NCI-H1694 treated with DMSO at 0.1 percent for 48 hours (cell line): ENCODE data around the gene CWC27.

Experiments
- DNase-seq: peaks from one replicate; lab custom pipeline; 2025; lab: John Stamatoyannopoulos, UW

CWC27 gene

DNA sequence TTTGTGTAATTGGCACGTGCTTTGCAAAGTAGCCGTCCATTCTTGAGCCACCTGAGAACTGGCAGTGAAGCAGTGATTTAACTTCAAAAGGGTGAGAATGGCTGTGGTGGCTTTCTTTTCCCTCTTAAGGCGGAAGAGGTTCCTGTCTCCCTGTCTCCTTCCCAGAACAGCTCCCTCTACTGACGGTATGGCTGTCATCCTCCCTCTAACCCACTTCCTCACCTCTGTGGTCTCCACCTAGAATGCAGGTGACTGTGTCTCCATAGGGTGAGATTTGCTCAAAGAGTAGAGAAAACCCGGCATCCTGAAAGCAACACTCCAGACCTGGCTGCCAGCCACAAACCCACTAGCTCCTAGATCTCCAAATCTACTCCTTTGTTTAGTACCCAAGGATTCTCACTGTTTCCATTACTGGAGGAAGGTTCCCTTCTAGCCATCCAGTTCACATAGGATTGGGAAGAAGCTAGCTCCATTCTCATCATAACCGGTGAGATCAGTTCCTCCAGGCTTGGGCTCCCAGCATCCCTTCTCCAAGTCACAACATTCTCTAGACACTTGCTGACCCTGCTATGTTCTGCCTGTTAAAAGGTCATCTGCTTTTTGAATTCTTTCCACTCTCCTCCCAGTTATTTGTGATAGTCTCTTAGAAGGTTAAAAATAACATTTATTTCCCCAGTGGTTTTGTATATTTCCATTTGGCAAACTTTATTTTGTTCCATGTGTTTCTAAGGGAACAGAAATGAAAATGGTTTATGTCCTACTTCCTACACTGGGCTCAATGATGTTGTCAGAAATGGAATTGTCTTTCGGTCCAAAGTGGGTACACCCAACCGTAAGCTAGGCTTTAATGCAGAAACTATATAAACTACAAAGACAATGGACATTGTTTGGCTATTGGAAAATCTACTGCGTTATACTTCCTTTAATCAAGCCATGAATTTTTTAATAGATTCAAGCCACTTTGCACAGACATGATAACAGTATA, 269.4 kb downstream of the CWC27 start:
- DNase-seq: no peak

DNA sequence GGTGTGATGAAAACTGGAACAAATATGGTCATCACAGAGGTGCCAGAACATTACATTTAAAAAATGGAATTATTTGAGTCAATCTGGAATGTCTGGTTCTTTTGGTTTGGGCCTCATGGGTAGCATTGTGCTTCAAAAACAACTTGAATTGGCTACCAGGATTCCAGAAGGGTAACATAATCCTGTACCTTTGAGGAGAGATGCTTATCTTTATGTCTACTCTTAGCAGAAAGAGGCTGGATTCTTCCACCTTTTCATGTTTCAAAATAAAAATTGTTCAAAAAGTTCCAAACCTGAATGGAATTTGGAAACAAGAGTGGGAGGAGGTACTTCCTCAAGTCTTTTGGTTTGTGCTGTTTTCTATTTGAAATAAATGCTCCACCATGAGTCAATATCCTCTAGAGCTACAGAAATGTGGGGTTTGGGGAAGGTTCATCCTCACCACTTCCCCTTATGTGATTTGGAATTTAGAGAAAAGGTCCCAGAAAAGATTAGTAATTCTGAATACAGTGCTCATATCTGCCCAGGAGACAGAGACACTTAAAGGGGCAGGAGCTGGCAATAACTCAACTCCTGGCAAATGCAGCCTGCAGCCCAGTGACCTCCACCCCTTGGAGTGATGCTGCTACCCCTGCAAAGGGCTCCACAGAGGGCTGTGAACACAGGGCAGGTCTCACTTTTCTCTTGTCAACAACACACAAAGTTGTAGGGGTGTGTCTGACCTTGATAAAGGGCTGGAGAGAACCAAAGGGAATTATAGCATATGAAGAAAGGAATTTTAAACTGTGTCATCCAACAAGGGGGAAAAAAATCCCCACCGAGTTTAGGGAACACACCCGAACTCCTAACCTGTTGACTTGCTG, 272.8 kb downstream of the CWC27 start:
- no peak for DNase-seq

DNA sequence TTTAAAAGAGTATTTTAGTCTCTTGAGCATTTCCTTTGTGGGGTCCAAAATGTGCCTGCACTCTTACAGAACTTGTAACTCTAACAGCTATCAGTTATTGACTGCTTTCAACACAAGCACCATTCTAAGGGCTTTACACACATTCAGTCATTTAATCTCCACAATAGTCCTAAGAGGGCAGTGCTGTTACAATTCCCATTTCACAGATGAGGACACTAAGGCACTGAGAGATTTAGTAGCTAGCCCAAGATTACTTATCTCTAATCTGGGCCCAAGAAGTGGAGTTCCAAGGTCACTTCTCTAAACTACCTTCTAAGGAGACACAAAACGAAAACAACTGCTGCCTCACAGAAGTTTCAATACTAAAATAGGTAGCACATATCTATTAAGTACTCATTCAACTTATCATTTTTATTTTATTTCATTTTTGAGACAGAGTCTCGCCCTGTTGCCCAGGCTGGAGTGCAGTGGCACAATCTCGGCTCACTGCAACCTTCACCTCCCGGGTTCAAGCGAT, 275.2 kb downstream of the CWC27 start:
- no peak for DNase-seq

DNA sequence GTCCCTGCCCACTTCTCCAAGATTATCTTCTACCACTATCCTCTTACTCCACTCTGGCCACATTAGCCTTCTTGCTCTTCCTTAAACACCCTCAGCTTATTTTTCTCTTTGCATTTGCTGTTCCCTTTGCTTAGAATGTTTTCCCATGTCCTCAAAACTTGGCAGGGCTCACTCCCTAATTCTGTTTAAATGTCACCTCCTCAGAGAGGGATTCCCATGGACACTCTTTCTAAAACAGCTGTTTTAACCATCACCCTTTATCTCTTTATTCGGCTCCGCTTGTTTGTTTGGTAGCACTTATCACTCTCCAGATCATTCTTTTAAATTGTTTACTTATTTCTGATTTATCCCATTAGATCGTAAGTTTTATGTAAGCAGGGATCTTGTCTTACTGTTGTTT, 278.5 kb downstream of the CWC27 start:
- no peak for DNase-seq

DNA sequence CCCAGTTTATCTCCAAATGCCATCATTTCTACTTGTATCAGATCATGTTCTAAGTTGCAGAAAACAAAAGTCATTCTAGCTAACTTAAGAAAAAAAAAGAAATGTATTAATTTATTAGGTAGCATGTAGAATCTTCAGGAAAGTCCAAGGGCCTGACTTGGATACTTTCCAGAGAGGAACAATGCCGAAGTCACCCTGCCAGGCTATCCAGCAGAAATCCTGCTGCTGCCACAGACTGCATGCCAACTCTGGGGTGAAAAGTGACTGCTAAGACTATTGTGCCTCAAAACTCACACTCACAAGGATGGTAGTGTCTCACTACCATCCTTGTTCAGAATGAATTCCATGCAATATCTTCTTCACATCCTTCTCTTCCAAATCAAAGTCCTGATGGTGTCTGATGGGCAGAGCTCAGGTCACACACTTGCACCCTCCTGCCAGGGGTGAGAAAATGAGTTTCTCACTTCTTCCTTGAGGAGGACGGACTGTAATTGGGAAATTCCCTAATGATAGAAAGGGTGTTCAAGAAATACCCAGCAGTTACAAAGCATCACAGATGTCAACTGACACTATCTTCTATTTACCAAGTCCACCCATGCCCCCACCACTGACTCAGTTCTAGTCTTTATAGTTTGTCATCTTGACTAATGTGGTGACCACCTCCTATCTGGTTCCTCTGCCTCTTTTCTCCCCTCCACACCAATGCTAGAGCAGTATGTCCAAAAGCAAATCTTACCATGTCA, 279.4 kb downstream of the CWC27 start:
- no peak for DNase-seq

DNA sequence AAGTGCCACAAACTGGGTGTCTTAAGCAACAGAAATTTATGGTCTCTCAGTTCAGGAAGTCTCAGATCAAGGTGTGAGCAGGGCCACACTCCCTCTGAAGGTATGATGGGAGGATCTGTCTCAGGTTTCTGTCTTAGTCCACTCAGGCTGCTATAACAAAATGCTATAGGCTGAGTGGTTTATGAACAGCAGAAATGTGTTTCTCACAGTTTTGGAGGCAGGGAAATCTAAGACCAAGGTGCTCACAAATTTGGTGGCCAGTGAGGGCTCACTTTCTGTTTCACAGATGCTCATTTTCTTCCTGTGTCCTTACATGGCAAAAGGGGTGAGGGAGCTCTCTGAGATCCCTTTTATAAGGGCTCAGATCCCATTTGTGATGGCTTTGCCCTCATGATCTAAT, 281.4 kb downstream of the CWC27 start:
- DNase-seq: no peak

DNA sequence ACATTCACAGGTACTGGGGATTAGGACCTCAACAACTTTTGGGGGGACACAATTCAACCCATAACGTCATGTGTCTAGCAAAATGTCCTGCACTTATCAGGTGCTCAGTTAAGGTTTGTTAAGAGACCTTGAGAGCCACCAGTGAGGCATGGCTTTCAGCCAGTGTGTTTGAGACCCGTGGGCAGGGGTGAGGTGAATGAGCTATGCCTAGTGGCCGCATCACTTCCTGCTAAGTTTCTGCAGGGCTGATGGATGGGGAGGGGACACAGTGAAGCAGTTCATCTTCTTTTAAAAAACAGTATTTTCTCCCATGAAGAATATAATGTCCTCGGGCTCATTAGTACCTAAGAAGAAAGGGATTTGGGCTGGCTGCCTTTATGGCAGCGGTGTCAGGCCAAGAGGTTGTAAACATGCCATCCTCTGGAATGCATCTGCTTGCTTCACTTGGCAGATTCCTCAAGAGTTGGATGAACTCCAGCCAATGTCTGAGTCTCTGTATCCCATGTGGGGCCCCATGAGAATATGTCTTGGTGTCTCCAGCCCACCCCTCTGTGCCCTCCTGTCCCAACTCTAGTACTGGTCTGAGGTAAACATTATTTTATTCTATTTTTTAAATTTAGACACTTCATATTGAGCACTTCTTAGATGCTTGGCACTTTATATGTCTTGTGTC, 282.2 kb downstream of the CWC27 start:
- DNase-seq: no peak

DNA sequence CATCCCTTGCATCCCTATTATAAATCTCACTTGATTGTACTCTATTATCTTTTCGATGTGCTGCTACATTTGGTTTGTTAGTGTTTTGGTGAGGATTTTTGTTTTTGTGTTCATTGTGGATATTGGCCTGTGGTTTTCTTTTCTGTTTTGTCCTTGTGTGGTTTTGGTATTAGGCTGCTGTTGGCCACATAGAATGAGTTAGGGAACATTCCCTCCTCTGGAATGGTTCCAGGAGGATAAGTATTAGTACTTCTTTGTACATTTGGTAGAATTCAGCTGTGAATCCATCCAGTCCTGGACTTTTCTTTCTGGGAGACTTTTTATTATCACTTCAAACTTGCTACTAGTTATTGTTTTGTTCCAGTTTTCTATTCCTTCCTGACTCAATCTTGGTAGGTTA, 287.2 kb downstream of the CWC27 start:
- DNase-seq: no peak

DNA sequence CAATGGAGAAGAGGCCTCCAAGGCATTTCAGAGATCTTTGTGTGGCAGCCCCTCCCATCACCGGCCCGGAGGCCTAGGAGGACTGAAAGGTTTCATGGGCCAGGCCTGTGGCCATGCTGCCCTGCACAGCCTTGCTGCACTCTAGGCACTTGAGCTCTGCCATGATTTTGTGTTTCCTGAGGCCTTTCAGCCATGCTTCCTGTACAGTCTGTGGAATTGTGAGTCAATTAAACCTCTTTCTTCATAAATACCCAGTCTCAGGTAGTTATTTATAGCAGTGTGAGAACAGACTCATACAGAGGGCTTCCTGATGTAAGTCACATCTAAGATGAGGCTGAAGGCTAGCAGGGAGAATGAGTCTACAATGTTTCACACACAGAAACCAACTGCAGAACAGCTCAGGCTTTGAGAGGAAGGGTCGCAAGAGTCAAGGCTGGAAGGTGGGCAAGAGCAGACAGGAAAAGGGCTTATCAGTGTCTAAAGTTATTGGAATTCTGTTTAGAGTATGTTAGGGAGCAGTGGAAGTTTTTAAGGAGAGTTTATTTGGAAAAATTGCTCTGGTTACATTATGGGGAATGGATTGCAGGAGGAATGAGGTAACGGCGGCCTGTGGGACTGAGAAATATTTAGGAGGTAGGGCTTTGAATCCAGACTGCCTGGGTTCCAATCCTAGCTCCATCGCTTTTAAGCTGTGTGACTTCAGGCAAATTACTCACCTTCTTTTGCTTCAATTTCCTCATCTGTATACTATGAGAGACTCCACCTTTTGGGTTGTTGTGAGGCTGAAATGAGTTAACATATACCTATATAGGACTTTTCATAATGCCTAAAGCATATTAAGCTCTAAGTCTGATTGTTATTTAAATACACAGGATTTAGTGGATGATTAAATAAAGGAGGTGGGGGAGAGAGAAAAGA, 291.2 kb downstream of the CWC27 start:
- no peak for DNase-seq

DNA sequence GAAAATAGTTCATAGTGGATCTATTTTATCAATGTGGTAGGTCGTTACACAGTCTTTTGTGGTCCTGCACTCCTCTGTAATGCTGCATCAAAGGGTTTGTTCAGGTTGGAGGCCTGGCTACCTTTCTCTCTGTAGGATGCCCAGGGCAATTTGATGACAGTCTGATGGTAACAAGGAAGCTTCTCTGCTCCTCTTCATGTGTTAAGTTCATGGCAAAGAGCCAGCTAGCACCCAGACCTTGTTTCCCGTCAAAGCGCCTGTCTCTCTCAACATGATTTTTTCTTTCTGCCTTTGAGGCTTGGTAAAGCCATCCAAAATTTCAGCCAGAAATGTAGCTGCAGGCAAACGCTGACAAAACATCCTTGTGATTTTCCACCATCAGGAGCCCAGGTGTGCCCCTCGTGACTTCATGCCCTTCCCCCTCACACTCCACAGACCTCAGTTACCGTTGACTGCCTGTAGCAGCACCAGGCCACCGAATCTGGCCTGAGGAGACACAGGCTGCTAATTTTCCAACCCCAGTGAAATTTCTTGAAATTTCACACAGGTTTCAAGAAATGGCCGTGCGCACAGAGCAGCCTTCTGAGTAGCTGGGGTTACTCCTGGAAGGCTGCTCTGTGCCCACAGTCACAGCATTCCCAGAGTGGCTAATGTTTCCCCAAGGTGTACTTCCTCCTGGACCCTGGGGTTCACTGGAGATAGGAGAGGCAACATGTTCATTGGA, 292.7 kb downstream of the CWC27 start:
- no peak for DNase-seq

DNA sequence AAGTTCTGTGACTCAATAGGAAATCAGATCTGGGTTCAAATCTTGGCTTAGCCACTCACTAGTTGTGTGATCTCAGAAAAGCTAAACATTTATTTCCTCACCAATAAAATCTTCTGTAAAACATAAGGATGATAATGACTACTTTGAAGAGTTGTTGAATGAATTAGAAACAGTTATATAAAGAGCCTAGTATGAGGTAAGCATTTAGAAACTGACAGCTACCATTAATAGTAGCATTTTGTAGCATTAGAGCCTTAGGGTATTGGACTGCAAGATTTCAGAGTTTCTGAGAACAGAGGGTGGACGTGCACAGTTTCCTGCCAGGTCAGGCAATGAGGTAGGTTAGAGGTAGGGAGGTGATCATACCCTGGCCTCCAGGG, 293.2 kb downstream of the CWC27 start:
- no peak for DNase-seq

DNA sequence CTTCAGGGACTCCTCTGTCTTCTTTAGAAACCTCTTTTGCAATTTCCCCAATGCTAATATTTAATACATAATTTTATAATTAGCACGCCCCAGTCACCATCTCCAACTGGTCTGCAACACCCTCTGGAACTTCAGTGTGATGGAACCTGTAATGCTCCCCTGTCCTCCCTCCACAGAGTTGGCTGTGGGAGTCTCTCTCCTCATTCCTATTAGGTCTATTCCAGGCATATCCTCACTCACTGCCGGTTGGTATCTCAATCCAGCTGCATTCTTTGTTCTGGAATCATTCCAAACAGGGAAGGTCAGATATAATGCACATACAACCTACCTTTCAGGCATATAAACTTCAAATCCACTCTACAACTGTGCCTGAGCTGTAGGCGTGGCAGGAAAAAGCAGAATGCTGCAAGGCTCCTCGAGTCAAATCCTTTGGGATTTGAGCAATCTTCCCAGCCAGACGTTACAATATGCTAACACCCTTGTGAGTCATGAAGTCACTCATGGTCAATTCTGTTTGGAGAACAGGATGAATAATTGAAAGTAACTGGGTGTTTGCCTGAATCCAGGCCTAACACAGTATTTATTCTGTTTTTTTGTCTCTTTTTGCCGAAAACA, 293.8 kb downstream of the CWC27 start:
- DNase-seq: no peak

DNA sequence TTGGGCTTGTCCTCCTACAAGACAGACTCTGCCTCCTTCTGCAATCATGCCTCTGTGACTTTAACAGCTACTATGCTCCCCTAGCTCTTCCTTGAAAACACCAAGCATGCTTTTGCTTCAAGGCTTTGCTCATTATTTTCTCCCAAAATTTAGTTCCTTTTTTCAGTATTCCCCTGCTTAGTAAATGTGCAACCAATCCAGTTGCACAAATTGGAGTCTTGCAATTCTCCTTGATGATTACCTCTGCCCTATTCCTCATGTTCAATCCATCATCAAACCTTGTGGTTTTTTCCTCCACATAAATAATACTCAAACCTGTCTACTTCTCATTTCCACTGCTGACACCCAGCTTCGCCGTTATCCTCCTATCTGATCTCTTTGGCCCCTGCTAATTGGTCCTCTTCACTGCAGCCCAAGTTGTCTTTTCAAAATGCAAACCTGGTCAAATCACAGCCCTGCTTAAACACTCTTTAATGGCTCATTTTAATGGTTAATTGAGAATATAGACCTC, 296.3 kb downstream of the CWC27 start:
- no peak for DNase-seq

DNA sequence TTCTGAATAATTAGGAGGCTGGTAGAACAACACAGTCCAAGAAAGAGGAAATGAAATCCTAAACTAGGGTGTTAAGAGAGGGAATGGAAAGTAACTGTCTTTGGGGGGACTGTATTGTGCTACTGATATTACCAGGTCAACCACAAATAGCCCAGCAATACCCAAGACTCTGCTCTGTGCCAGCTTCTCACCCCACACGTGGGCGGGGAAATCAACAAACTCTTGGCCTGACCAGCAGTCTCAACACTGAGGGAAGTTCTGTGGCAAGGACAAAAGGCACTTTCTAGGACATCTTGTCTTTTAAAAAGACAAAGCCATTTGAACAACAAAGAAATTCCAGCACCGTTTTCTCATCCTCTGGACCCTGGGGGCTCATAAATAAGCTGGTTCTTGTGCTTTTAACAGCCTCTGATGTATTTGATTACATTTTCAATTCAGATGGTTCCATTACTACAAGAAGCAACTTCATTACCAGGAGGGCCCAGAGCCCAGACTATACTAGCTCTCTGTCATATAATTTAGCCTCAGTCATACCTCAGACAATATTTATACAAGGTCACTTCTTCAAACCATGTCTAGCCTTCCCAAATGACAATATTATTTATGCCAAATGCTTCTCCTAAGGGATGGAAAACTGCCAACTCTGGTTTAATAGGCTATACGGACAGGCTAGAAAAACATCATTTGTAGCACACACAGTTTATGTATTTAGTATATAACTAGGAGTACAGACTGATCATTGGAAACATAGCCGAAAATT, 297.8 kb downstream of the CWC27 start:
- no peak for DNase-seq

DNA sequence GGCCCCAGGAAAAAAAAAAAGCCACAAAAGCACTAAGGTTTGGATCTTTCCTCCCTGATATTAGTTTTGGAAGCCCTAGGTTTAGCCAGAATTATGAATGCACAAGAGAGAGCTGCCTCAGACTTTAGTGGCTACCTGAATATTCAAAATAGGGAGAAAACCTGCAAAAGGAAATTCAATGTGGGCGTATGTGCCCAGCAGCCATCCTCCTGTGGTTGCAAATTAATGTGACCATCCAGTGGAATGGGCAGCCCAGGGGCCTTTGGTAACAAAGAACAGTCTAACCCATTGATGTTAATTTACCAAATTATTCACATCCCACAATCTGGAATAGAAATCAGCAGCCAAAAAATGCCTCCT, 298.4 kb downstream of the CWC27 start:
- DNase-seq: no peak
